HG02970 (cell line): ENCODE results near the gene SLC6A20.
"Not testable (repeated sequence)": the region's sequence is repeated elsewhere in the genome, so short reads cannot be mapped to it uniquely, and the experiment has no call there.

Experiments used
- ATAC-seq: cut with Tn5 transposase; IDR thresholded peaks from one replicate; pipeline ENCODE4 v1.9.1; 2021; ENCODE audit warnings: mild to moderate bottlenecking, moderate library complexity, moderate number of reproducible peaks; ENCODE audit not compliant: unreplicated experiment, low FRiP score

The SLC6A20 gene

DNA sequence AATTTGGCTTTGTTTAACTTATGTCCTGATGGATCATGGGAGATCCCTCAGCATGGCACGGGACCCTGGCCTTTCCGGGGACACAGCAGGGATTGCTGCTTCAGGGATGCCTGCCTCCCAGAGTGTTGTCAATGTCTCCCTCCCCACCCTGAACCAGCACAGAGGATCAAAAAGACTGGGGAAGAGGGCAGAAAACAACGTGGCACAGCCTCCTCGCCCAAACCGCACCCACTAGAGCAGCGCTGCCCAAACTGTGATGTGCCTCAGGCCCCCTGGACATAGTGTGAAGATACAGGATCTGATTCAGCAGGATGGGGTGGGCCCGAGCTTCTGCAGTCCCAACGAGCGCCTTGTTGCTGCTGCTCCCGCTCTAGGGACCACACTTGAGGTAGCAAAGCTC, 34.5 kb downstream of the SLC6A20 start:
- ATAC-seq, result no peak

DNA sequence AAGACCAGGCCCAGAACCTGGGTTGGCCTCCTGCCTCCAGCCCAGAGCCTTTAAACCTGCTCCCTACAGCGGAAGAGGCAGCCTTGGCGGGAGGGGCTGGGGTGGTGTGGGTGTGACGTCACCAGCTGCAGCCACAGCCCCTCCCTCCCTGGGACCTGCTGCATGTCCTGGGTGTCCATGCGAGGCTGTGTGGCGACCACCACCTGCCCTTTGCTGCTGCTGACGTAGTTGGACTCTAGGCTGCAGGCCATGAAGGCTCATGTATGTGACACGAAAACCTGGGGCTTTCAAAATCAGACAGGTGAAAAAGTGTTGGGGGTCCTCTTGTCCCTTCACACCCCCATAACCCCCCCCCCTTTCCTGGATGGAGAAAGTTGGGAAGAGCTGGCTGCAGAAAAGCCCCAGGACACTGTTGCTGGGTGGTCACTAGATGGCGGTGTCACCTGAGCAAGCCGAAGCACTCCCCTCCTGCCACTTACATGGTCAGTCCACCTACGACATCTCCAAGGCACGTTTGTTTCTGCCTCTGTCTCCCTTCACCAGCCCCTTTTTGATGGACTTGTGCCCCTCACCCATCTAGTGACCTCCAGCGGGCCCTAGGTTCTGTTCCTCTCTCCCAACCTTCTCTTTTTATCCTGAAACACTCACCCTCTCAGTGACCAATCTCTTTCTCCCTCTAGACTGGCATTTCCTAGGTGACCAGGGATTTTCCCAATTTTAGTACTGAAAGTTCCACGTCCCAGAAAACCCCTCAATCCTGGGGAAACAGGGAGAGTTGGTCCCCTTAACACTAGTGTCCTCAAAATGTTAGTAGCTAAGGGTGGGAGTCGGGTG, 35.2 kb downstream of the SLC6A20 start:
- ATAC-seq, result no peak

DNA sequence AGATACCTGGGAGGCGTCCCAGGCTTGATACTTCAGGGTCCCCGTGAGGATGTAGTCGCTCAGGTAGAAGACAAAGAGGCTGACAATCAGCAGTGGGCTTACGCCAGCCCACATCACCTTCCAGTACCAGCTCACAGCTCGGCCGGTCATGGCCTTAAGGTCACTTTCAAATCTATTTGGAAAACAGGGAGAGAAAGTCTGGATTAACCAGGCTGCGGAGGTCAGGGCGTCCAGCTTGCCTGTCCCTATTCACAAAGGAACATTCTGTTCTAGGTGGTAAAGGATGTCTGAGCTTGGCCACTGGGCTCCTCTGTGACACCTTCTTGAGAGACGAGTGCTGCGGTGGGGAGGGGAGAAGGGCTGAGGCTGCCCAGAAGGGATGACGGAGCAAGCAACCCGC, 36.5 kb downstream of the SLC6A20 start:
- ATAC-seq, result no peak

DNA sequence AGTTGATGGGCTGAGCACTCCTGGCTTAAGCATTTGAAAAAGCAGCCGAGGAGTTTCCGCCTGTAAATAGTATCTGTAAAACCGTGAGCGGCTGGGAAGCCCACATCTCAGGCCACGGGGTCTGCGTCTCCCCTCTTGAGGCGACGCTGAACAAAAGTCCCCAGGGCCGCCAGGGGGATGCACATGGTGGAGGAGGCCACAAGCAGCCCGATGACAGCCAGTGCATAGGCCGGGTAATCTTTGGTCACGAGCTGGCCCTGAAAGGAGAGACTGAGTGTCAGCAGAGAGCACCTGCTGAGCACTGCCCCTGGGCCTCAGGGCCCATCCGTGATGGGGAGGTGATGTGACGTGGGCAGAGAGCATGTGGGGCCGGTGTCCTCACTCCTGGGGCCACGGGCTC, 37.5 kb downstream of the SLC6A20 start:
- no peak for ATAC-seq

DNA sequence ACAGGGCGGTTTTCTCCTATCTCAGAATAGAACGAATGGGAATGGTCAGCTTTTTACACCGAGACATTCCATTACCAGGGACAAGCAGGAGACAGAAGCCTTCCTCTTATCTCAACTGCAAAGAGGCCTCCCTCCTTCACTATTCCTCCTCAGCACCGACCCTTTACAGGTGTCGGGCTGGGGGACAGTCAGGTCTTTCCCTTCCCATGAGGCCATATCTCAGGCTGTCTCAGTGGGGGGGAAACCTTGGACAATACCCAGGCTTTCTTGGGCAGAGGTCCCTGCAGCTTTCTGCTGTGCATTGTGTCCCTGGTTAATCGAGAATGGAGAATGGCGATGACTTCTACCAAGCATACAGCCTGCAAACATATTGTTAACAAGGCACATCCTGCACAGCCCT, 39.2 kb downstream of the SLC6A20 start:
- not testable (repeated sequence) for ATAC-seq

DNA sequence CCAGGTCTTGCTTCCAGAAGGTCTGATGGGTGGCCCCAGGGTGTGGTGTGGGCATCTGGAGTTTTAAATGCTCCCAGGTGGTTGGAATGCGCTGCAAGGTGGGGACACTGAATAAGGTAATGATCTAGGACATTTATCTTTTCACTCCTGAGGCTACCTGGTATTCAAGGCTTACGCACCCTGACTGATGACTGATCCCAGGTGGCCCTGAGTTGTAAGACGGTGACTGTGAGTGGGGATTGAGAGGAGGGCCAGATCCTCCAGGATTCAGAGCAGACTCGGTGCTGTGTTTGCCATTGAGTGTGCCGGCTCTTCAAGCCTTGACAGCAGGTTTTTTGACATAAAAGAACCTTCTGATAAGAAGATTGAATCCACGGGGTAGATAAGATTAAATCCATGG, 40.3 kb downstream of the SLC6A20 start:
- ATAC-seq, result no peak

DNA sequence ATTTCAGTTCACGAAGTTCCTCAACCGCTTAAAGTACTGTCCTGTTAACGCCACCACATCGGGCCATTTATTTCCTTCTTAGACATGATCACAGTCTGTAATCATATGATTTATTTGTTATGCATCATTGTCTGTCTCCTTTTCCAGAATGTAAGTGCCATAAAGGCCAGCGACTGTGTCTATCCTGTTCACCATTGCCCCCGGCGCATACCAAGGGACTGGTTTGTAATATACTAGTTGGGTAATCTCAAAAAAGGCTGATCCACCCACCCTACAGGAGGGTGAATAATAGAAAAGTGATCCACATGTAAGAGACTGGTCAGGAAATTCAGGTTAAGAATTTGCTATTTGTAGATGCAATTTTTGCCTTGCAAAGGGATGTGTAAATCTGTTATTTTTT, 41.9 kb downstream of the SLC6A20 start:
- no peak for ATAC-seq

DNA sequence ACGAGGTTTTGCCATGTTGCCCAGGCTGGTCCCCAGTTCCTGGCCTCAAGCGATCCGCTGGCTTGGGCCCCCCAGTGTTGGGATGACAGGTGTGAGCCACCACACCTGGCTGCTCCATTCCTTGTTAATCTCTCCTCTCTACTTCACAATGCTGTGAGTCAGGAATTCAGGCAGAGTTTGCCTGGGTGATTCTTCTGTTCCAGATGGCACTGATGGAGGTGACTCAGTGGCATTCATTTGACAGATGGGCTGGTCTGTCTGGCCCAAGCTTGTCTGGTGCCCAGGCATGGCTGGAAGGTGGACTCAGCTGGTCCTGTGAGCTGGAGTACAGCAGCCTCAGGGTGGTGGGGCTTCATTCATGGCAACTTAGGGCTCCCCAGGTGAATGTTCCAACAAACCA, 43.2 kb downstream of the SLC6A20 start:
- ATAC-seq, result no peak

DNA sequence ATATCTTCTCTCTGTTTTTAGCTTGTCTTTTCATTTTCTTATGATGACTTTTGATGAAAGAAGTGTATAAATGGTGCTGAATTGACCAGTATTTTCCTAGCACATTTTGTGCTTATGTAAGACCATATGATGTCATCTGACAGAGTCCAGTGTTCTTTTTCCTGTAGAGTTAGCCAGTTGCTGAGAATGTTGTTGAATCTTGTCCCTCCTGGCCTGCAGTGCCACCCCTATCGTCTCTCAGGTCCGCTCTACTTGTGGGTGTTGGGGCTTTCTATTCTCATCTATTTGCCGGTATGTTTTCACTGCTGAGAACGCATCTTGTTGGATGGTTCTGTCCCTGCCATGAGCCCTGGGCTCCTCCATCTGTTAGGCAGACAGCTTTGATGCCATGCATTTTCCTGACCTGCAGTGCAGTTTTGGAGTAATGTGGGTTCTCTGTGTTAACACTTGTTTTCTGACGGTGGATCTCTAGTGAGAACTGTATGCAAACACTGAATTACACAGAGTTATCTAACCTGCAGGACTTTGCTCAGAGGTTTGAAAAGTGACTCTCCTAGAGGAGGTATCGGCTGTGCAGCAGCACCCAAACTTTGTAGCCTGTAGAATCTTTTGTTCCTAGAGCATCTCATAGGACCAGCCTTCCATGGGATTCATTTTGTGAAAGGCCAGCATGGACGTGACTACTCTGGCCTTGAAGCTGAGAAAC, 44.6 kb downstream of the SLC6A20 start:
- no peak for ATAC-seq

DNA sequence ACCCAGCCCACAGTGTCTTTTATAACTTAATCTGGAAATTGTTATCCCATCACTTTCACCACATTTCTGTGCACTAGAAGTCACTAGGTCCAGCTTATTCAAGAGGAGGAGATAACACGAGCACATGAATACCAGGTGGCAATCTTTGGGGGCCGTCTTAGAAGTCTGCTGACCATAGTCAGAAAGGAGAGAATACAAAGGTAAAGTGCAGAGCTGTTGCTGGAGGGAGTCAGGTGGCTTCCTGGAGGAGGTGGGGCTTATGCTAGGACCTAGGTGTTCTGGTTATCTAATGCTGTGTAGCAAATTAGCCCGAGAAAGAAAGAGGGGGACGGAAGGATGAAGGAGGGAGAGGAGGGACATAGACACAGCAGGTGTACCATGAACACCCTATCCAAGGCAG, 46.5 kb downstream of the SLC6A20 start:
- ATAC-seq, result no peak

DNA sequence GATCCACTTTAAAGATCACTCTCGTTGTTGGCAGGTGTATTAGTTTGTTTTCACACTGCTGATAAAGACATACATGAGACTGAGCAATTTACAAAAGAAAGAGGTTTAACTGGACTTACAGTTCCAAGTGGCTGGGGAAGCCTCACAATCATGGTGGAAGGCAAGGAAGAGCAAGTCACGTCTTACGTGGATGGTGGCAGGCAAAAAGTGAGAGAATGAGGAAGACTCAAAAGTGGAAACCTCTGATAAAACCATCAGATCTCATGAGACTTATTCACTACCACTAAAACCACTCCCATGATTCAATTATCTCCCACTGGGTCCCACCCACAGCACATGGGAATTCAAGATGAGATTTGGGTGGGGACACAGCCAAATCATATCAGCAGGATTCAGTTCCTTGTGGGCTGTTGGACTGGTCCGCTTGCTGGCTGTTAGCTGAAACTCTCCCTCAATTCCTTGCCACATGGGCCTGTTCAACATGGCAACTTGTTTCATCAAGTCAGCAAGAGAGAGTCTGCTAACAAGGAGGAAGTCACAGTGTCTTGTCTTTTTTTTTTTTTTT, 47.2 kb downstream of the SLC6A20 start:
- not testable (repeated sequence) for ATAC-seq

DNA sequence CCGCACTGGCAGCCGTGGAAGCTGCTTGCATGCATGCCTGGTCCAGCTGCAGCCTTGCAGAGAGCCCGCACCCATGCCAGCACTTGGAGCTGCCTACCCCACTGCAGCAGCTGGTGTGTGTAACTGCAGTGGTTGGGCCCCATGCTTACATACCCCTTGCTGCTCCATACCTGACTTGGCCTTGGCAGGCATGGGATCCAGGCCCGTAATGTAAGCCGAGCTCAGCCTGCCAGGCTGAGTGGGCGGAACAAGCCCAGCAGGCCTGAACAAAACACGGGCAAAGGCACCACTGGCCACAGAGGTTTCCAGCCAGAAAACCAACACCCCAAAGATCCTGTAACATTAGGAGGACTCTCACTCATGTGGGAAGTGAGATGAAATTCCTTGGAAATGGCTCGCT, 48.3 kb downstream of the SLC6A20 start:
- ATAC-seq, result no peak

DNA sequence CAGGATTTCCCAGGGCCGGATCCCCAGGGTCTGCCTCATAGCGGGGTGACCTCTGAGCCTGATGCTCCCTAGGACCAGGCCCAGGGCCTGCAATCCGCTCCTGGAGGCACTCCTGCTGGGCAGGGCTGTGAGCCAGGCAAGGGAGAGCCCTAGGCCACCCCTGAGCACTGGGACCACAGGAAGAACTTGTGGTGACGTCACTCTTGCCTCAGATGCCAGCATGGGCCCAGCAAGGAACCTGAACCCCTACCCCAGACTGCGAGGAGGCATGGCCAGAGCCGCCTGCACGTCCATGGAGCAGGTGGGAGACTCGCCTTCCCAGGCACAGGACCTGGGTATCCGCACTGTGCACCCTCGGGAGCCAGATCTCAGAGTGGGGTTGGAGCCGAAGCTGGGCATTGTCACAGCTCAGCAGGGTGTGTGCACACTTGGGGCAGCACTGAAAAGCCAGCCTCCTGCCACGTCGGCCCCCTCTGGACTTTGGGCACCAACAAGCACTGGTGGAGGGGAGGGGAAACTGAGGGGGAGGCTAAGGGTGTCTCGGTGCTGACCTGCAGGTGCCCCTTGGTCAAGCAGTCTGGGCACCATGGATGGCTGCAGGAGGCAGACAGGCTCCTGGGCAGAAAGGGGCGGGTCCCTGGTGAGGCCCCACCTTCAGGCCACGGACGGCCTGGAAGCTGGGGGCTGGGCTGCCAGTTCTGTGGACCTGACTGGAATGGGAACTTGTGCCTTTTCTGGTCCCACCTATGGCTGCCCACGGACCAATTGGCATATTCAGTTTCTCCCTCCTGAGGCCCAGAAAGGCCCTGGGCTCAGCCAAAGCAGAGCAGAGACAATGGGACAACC, 49.3 kb downstream of the SLC6A20 start:
- ATAC-seq, result no peak

DNA sequence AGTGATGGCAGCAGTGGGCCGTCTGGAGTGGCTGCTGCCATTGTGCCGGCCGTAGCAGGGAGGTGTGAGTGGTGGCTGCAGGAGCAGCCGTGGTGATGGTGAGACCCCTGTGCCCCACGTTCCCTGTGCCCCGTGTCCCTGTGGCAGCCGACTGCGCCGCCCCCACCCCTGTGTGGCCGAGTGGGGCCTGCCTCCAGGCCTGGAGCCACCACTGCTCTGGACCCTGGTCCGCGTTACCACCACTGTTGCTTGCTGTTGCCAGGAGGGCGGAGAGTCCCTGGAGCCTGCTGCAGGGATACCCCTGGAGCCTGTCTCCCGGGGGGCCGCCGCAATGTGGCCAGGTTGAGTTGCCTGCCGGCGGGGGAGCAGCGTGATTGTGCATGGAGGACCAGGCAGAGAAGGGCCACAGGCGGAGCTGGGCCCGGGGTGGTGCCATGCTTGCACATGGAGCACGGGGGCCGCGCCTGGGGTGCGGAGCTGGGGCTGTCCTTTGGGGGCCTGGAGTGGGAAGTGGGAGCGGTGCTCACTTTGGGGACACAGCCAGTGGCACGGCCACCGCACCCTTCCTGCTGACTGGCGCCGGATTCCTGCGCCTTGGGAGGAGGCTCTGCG, 50.1 kb downstream of the SLC6A20 start:
- no peak for ATAC-seq

DNA sequence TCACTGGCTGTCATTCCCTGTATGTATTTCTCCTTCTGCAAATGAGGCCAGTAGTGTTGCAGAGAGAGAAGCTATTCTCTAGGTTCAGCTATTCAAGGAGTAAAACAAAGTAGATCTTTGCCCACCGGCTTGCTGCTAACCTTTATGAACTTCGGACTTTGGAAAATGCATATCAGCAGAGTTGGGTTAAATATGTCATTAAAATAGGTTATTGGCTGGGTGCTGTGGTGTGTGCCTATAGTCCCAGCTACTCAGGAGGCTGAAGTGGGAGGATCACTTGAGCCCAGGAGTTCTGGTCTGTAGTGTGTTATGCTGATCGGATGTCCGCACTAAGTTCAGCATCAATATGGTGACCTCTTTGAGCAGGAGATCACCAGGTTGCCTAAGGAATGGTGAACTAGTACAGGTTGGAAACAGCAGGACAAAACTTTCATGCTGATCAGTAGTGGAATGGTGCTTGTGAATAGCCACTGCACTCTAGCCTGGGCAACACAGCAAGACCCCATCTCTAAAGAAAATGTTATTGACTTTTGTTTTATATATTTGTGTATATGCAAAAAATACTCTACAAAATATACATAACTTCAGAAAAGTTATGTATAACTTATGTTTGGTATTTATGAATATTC, 53.8 kb downstream of the SLC6A20 start:
- no peak for ATAC-seq

DNA sequence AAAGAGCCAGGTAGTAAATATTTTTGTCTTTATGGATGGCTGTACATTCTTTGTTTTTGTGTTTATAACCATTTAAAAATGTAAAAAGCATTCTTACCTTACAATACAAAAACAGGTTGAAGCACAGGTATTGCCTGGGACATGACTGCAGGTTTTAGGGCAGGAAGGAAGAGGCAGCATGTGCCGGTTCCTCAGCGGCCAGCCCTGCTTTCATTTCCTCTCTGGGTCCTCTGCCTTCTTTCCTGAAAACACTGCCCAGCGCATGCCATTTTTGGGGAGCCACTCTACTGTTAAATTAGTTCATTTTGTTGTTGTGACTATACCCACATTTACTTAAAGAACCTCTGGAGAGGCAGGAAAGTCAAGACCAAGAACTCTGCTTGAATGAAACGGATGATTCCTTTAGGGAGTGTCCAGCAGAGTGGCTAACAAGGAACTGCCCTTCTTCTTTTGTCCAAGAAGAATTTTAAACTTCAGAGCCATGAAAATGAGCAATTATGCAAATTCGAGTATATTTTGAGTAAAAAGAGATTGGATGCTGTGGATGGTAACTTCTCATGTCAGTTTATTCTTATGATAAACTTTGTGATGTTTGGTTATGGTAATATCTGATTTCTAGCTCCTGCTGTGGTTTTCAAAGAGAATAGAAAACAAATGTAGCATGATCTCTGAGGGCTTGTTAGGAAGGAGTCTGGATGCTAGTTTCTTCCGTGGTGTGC, 54.4 kb downstream of the SLC6A20 start:
- no peak for ATAC-seq

DNA sequence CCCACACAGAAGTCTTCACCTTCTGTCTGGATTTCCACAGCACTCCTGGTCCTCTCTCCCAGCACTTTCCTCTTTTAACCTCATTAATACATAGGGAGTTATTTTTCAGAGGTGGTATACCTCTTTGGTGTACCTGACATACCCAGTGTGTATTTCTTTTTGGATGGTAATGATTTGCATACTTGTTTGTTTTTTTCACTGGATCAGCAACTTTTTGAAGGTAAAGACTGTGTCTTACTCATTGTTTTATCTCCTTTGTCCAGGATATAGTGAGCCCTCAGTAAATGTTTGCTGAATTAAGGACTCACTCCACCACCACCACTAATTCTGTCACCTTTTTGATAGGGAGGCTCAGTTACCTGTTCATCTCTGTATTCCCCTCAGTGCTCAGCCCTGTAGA, 55.1 kb downstream of the SLC6A20 start:
- ATAC-seq, result no peak

DNA sequence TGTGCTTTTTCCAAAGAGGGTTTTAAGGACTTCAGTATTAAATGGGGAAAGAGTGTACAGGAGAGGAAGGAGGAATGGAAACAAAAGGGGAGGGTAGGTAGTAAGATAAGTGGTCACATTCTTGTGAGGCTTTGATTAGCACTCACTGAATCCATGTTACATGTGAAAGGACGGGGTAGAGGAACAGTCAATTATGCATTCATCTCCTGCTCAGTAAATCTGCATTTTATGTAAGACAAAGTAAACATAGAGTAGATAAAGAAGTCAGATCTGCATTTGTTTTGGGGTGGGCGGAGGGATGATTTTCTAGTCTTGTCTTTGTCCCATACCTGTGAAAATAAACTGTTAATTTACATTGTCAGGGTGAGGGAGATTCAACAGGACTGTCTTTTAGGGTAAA, 56.3 kb downstream of the SLC6A20 start:
- ATAC-seq, result no peak

DNA sequence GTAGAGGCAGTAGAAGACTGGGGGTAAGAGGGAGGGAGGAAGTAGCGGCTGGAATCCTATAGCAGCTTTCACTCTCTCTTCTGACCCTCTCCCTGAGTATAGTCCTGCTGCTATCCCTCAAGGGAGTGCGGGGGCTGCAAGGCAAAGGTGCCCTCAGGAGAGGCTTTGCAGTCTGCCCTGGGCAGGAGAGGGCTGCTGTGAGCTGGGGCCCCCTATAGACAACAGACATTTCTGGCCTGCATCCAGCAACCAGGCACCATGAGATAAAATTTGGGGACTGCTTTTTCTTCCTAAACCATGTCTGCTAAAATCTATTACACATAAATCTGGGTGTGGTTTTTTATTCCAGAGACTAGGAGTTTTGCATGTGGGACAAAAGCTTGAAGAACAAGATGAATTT, 59.1 kb downstream of the SLC6A20 start:
- no peak for ATAC-seq
